Ramos (cell line): ENCODE measurements around the gene GRAMD1A.
"Not testable (repeated sequence)": the region's sequence is repeated elsewhere in the genome, so short reads cannot be mapped to it uniquely, and the experiment has no call there.

ENCODE experiments used
- in situ Hi-C: fragments of 300-500 bp; cut with MboI; formaldehyde crosslinking; loops from one replicate; pipeline ENCODE4 v1.14.3; 2022; ENCODE audit warnings: low sequenced_read_pairs; ENCODE audit not compliant: unreplicated experiment

GRAMD1A gene

GRCh38 chr19:35000647-35001501 lies 751 bp downstream of the GRAMD1A start:
- in situ Hi-C loops, result no loop called here

GRCh38 chr19:35002037-35002535 lies 2.0 kb downstream of the GRAMD1A start:
- in situ Hi-C loops, result no loop called here

- in situ Hi-C loops, result no loop called here
Observed at GRCh38 chr19:35004517-35005255, 4.6 kb downstream of the GRAMD1A start.

- in situ Hi-C loops, result no loop called here
Observed at GRCh38 chr19:35005256-35005977, 5.3 kb downstream of the GRAMD1A start.

GRCh38 chr19:35006007-35006341 lies 5.9 kb downstream of the GRAMD1A start:
- in situ Hi-C loops, result not testable (repeated sequence)

- in situ Hi-C loops, result no loop called here
Observed at GRCh38 chr19:35006342-35006998, 6.3 kb downstream of the GRAMD1A start.

- in situ Hi-C loops, result no loop called here
Observed at GRCh38 chr19:35006999-35007365, 6.9 kb downstream of the GRAMD1A start.

- in situ Hi-C loops, result not testable (repeated sequence)
Observed at GRCh38 chr19:35007427-35007826, 7.3 kb downstream of the GRAMD1A start.

GRCh38 chr19:35008891-35009341 lies 8.8 kb downstream of the GRAMD1A start:
- in situ Hi-C loops, result no loop called here

GRCh38 chr19:35009424-35010415 lies 9.6 kb downstream of the GRAMD1A start:
- in situ Hi-C loops, result loop anchor here (5.0 kb wide), 1 partner anchor 47 kb away; the partner anchor contains the start of gene ZNF792

- in situ Hi-C loops, result loop anchor here (5.0 kb wide), 1 partner anchor 49 kb away; the partner anchor contains the start of gene ZNF792
Observed at GRCh38 chr19:35011091-35011689, 11.1 kb downstream of the GRAMD1A start.

GRCh38 chr19:35011737-35012682 lies 11.9 kb downstream of the GRAMD1A start:
- in situ Hi-C loops, result loop anchor here (5.0 kb wide), 1 partner anchor 50 kb away; the partner anchor contains the start of gene ZNF792

- in situ Hi-C loops, result loop anchor here (5.0 kb wide), 1 partner anchor 51 kb away; the partner anchor contains the start of gene ZNF792
Observed at GRCh38 chr19:35013041-35013819, 13.1 kb downstream of the GRAMD1A start.

- in situ Hi-C loops, result loop anchor here (5.0 kb wide), 1 partner anchor 52 kb away; the partner anchor contains the start of gene ZNF792
Observed at GRCh38 chr19:35013820-35014754, 14.0 kb downstream of the GRAMD1A start.

GRCh38 chr19:35014774-35015173 lies 14.7 kb downstream of the GRAMD1A start:
- in situ Hi-C loops, result loop anchor here (5.0 kb wide), 1 partner anchor 52 kb away; the partner anchor contains the start of gene ZNF792
